GM21390 (cell line): ENCODE measurements around the gene BACH2.
A peak's percentile ranks its signal among the peaks of the same experiment; 100 is the strongest.
"Not testable (repeated sequence)": the region's sequence is repeated elsewhere in the genome, so short reads cannot be mapped to it uniquely, and the experiment has no call there.

Experiments used
- ATAC-seq: cut with Tn5 transposase; IDR thresholded peaks from one replicate; pipeline ENCODE4 v1.9.1; 2021; ENCODE audit not compliant: unreplicated experiment

BACH2 gene

GRCh38 chr6:90216072-90216977 lies 80.3 kb downstream of the BACH2 start:
- ATAC-seq = no peak

- no peak for ATAC-seq
Measured at GRCh38 chr6:90214966-90215365, 81.7 kb downstream of the BACH2 start.

GRCh38 chr6:90214461-90214860 lies 82.2 kb downstream of the BACH2 start:
- no peak for ATAC-seq

- no peak for ATAC-seq
Measured at GRCh38 chr6:90212274-90212673, 84.4 kb downstream of the BACH2 start.

- no peak for ATAC-seq
Measured at GRCh38 chr6:90209527-90209926, 87.1 kb downstream of the BACH2 start.

GRCh38 chr6:90208690-90209089 lies 88.0 kb downstream of the BACH2 start:
- not testable (repeated sequence) for ATAC-seq

- no peak for ATAC-seq
Measured at GRCh38 chr6:90204327-90205056, 92.2 kb downstream of the BACH2 start.

GRCh38 chr6:90203672-90204071 lies 93.0 kb downstream of the BACH2 start:
- ATAC-seq = no peak

GRCh38 chr6:90202156-90202555 lies 94.5 kb downstream of the BACH2 start:
- ATAC-seq = peak; percentile 77

- no peak for ATAC-seq
Measured at GRCh38 chr6:90199900-90200299, 96.7 kb downstream of the BACH2 start.

- ATAC-seq = no peak
Measured at GRCh38 chr6:90198758-90199425, 97.8 kb downstream of the BACH2 start.

- ATAC-seq = no peak
Measured at GRCh38 chr6:90197854-90198496, 98.7 kb downstream of the BACH2 start.

GRCh38 chr6:90195094-90195829 lies 101.4 kb downstream of the BACH2 start:
- no peak for ATAC-seq

GRCh38 chr6:90194371-90194841 lies 102.2 kb downstream of the BACH2 start:
- no peak for ATAC-seq

GRCh38 chr6:90193359-90193758 lies 103.3 kb downstream of the BACH2 start:
- no peak for ATAC-seq

GRCh38 chr6:90192857-90193256 lies 103.8 kb downstream of the BACH2 start:
- no peak for ATAC-seq

- no peak for ATAC-seq
Measured at GRCh38 chr6:90190752-90191395, 105.8 kb downstream of the BACH2 start.

GRCh38 chr6:90190131-90190530 lies 106.5 kb downstream of the BACH2 start:
- ATAC-seq = no peak

- no peak for ATAC-seq
Measured at GRCh38 chr6:90187437-90188121, 109.1 kb downstream of the BACH2 start.
